IMR-90 (cell line): Measurements from ENCODE around the gene CD7. TPM values are rescaled to one million over a fixed set of nuclear protein-coding genes. Genes with fewer than 3 reads are reported as not detected.

ENCODE experiments used
- ATAC-seq: fragments of 200-7000 bp; cut with Tn5 transposase; 2 replicates; pipeline ENCODE4 v1.9.1; 2020; ENCODE audit warnings: low read depth, mild to moderate bottlenecking, moderate library complexity
- BruUV-seq: library from RNA; stranded (reverse); fragments of 400-500 nt; replicated peaks from 2 replicates; lab custom pipeline; 2021; lab: Mats Ljungman, UMichigan
- CTCF ChIA-PET: fragments of 300-600 bp; formaldehyde crosslinking; extraction: SDS; loops from one replicate; lab custom pipeline; 2021; ENCODE audit warnings: antibody characterized with exemption; lab: Yijun Ruan, JAX
- POLR2A ChIA-PET: fragments of 300-600 bp; sonication (Branson Sonifier 250); formaldehyde crosslinking; loops from one replicate; lab custom pipeline; 2022; ENCODE audit warnings: antibody characterized with exemption; ENCODE audit not compliant: unreplicated experiment; lab: Charles Lee
- DNase-seq: peaks from one replicate; pipeline ENCODE4 v3.0.0; 2013
- H2AFZ ChIP-seq: replicated peaks from 2 replicates; pipeline ENCODE3; 2013; ENCODE audit warnings: low read length, mild to moderate bottlenecking; ENCODE audit not compliant: poor library complexity
- H2AK5ac ChIP-seq: 2 replicates; pipeline ENCODE4 v1.6.1; 2013; ENCODE audit warnings: low read depth, low read length, inconsistent platforms
- H2AK9ac ChIP-seq: replicated peaks from 2 replicates; pipeline ENCODE3; 2013; ENCODE audit warnings: mild to moderate bottlenecking, low read depth, low read length, moderate library complexity; ENCODE audit not compliant: poor library complexity
- H2BK120ac ChIP-seq: 2 replicates; pipeline ENCODE4 v1.6.1; 2013; ENCODE audit warnings: low read depth, low read length, inconsistent platforms
- H2BK15ac ChIP-seq: 3 replicates; pipeline ENCODE4 v1.6.1; 2013; ENCODE audit warnings: low read depth, low read length, inconsistent platforms
- H2BK20ac ChIP-seq: 2 replicates; pipeline ENCODE4 v1.6.1; 2013; ENCODE audit warnings: low read depth, mild to moderate bottlenecking, inconsistent platforms, low read length, moderate library complexity
- H2BK5ac ChIP-seq: 2 replicates; pipeline ENCODE4 v1.6.1; 2013; ENCODE audit warnings: mild to moderate bottlenecking, low read depth, low read length, inconsistent platforms; ENCODE audit not compliant: poor library complexity, severe bottlenecking
- H3K14ac ChIP-seq: replicated peaks from 2 replicates; pipeline ENCODE4 v1.6.1; 2013; ENCODE audit warnings: low read depth, low read length, inconsistent platforms
- H3K18ac ChIP-seq: 2 replicates; pipeline ENCODE4 v1.6.1; 2013; ENCODE audit warnings: low read depth, low read length, control low read depth
- H3K23ac ChIP-seq: 2 replicates; pipeline ENCODE4 v1.6.1; 2013; ENCODE audit warnings: low read depth, low read length, inconsistent platforms
- H3K27ac ChIP-seq: 2 replicates; pipeline ENCODE4 v1.5.1; 2013; ENCODE audit warnings: mild to moderate bottlenecking, control low read depth, low read length; ENCODE audit not compliant: insufficient read depth
- H3K27me3 ChIP-seq: 2 replicates; pipeline ENCODE4 v1.6.1; 2013; ENCODE audit warnings: low read length; ENCODE audit not compliant: control insufficient read depth, insufficient read depth
- H3K36me3 ChIP-seq: 2 replicates; pipeline ENCODE4 v1.6.1; 2013; ENCODE audit warnings: low read length, mixed read lengths; ENCODE audit not compliant: control insufficient read depth, insufficient read depth
- H3K4ac ChIP-seq: 2 replicates; pipeline ENCODE4 v1.6.1; 2013; ENCODE audit warnings: low read depth, low read length, inconsistent platforms
- H3K4me1 ChIP-seq: 2 replicates; pipeline ENCODE4 v1.6.1; 2013; ENCODE audit warnings: low read length, mixed read lengths; ENCODE audit not compliant: control insufficient read depth, insufficient read depth
- H3K4me2 ChIP-seq: 2 replicates; pipeline ENCODE4 v1.6.1; 2013; ENCODE audit warnings: low read depth, mild to moderate bottlenecking, control low read depth, low read length, moderate library complexity
- H3K4me3 ChIP-seq: 2 replicates; pipeline ENCODE4 v1.5.1; 2013; ENCODE audit warnings: low read depth, mild to moderate bottlenecking, control low read depth, low read length, moderate library complexity; ENCODE audit not compliant: insufficient read depth
- H3K56ac ChIP-seq: 2 replicates; pipeline ENCODE4 v1.6.1; 2013; ENCODE audit warnings: low read length, inconsistent platforms; ENCODE audit not compliant: insufficient read depth; ENCODE audit errors: extremely low read depth
- H3K79me1 ChIP-seq, 2 experiments: 2 replicates each; pipeline ENCODE4 v1.6.1; 2013; ENCODE audit warnings: low read length in 2 of 2, inconsistent platforms in 1 of 2, low read depth in 1 of 2
- H3K9ac ChIP-seq: 2 replicates; pipeline ENCODE4 v1.6.1; 2013; ENCODE audit warnings: low read depth, low read length, control low read depth
- H3K9me1 ChIP-seq: 2 replicates; pipeline ENCODE4 v1.6.1; 2013; ENCODE audit warnings: low read length, inconsistent platforms; ENCODE audit not compliant: insufficient read depth
- H3K9me3 ChIP-seq: 2 replicates; pipeline ENCODE4 v1.6.1; 2013; ENCODE audit warnings: low read length; ENCODE audit not compliant: control insufficient read depth, insufficient read depth
- H4K20me1 ChIP-seq: 2 replicates; pipeline ENCODE4 v1.6.1; 2013; ENCODE audit warnings: low read length, inconsistent platforms; ENCODE audit not compliant: insufficient read depth
- H4K5ac ChIP-seq: 2 replicates; pipeline ENCODE4 v1.6.1; 2013; ENCODE audit warnings: mild to moderate bottlenecking, low read depth, low read length, control low read depth
- H4K8ac ChIP-seq, 2 experiments: 2 replicates each; pipeline ENCODE4 v1.6.1; 2013; ENCODE audit warnings: low read depth in 2 of 2, low read length in 2 of 2, control low read depth in 1 of 2, inconsistent platforms in 1 of 2
- H4K91ac ChIP-seq: 2 replicates; pipeline ENCODE4 v1.6.1; 2013; ENCODE audit warnings: low read depth, low read length, inconsistent platforms; ENCODE audit not compliant: insufficient read depth
- BHLHE40 ChIP-seq: fragments of 150-350 bp; IDR thresholded peaks from 2 replicates; pipeline ENCODE4 v1.6.1; 2016; ENCODE audit warnings: mild to moderate bottlenecking, low read depth, low read length
- CEBPB ChIP-seq: IDR thresholded peaks from 2 replicates; pipeline ENCODE4 v1.6.1; 2012; ENCODE audit warnings: low read depth, low read length, improper control_type of control experiment
- CHD1 ChIP-seq: IDR thresholded peaks from 2 replicates; pipeline ENCODE4 v1.6.1; 2012; ENCODE audit warnings: low read depth, low read length, improper control_type of control experiment
- CTCF ChIP-seq: conservative IDR thresholded peaks from 2 replicates; pipeline ENCODE4 v1.5.1; 2012; ENCODE audit warnings: mild to moderate bottlenecking, low read depth, low read length, improper control_type of control experiment
- ELK1 ChIP-seq: fragments of 150-350 bp; IDR thresholded peaks from 2 replicates; pipeline ENCODE4 v1.6.1; 2016; ENCODE audit warnings: low read depth, mild to moderate bottlenecking, low read length, moderate library complexity, borderline replicate concordance
- FOS ChIP-seq: fragments of 150-350 bp; IDR thresholded peaks from 2 replicates; pipeline ENCODE4 v1.6.1; 2016; ENCODE audit warnings: low read depth, low read length
- MAFK ChIP-seq: IDR thresholded peaks from 2 replicates; pipeline ENCODE4 v1.6.1; 2012; ENCODE audit warnings: low read depth, low read length, improper control_type of control experiment
- MAZ ChIP-seq: IDR thresholded peaks from 2 replicates; pipeline ENCODE4 v1.6.1; 2012; ENCODE audit warnings: low read depth, mild to moderate bottlenecking, low read length, improper control_type of control experiment, moderate library complexity, borderline replicate concordance
- MXI1 ChIP-seq: IDR thresholded peaks from 2 replicates; pipeline ENCODE4 v1.6.1; 2012; ENCODE audit warnings: low read depth, mild to moderate bottlenecking, low read length, moderate library complexity, borderline replicate concordance
- NFE2L2 ChIP-seq: fragments of 150-350 bp; IDR thresholded peaks from 2 replicates; pipeline ENCODE4 v1.6.1; 2016; ENCODE audit warnings: low read depth, mild to moderate bottlenecking, low read length
- POLR2A ChIP-seq: IDR thresholded peaks from 2 replicates; pipeline ENCODE4 v1.6.1; 2012; ENCODE audit warnings: mild to moderate bottlenecking, low read depth, low read length
- RAD21 ChIP-seq: IDR thresholded peaks from 2 replicates; pipeline ENCODE4 v1.6.1; 2012; ENCODE audit warnings: low read length, improper control_type of control experiment
- RCOR1 ChIP-seq: IDR thresholded peaks from 2 replicates; pipeline ENCODE4 v1.6.1; 2012; ENCODE audit warnings: mild to moderate bottlenecking, low read length, improper control_type of control experiment; ENCODE audit not compliant: insufficient replicate concordance
- RFX5 ChIP-seq: IDR thresholded peaks from 2 replicates; pipeline ENCODE4 v1.8.0; 2012; ENCODE audit warnings: low read depth, mild to moderate bottlenecking, low read length, moderate library complexity
- USF2 ChIP-seq: fragments of 150-350 bp; IDR thresholded peaks from 2 replicates; pipeline ENCODE4 v1.6.1; 2017; ENCODE audit warnings: mild to moderate bottlenecking, antibody characterized with exemption, low read length, low read depth
- WGBS, 2 experiments: methylation state at CpG; one replicate each; pipeline versions ENCODE4 v1.1.5 to v1.1.7; 2013; ENCODE audit warnings: missing lambda C conversion rate in 2 of 2; ENCODE audit not compliant: insufficient read length in 1 of 2; ENCODE audit errors: extremely low coverage in 2 of 2; 5-methylcytosine and 5-hydroxymethylcytosine counted together
- dilution Hi-C: fragments of 300-500 bp; cut with HindIII; formaldehyde crosslinking; loops from one replicate; pipeline ENCODE4 v1.14.3; 2018; ENCODE audit warnings: low sequenced_read_pairs; ENCODE audit not compliant: unreplicated experiment
- in situ Hi-C: fragments of 300-500 bp; cut with MboI; formaldehyde crosslinking; loops from 3 replicates; pipeline ENCODE4 v1.14.3; 2019; ENCODE audit warnings: low sequenced_read_pairs, inconsistent platforms, mixed read lengths
- intact Hi-C: fragments of 100-400 bp; cut with micrococcal nuclease; formaldehyde crosslinking; loops from 2 replicates; pipeline ENCODE4 v1.10.0; 2022
- polyA plus RNA-seq, 3 experiments: library from polyadenylated mRNA; depleted of rRNA; stranded (reverse); fragments of >200 nt; gene quantifications; 2 replicates each; pipeline ENCODE4 v1.2.3, GENCODE V29; 2012; ENCODE audit warnings: low replicate concordance in 1 of 3
- total RNA-seq: library from RNA; depleted of rRNA; stranded (reverse); fragments of >200 nt; gene quantifications from 2 replicates; pipeline ENCODE4 v1.2.3, GENCODE V29; 2012

The CD7 gene
- total and polyA plus RNA-seq, 2 of the 4 experiments (the other 2 are of a cell fraction), result not detected

GRCh38 chr17:82318772-82319606, 1.6 kb upstream of the CD7 start:
- Histone ChIP-seq H3K4me2 (no peak overlapping the region), H3K4me1 (no peaks in the 10 kb centered on the region), H4K91ac (no peak overlapping the region), H2AFZ (no peak overlapping the region), H3K9me3 (no peaks in the 10 kb centered on the region), H3K4ac (no peak overlapping the region), H3K27me3 (peaks cover 30% of the 10 kb centered on the region), H4K5ac (no peak overlapping the region), H4K8ac (no peak overlapping the region), H3K79me1 (no peaks in the 10 kb centered on the region), H3K14ac (no peak overlapping the region; the same call in 1 of the 2 replicates), H3K4me3 (no peak overlapping the region), H3K9ac (no peak overlapping the region), H2AK5ac (no peak overlapping the region), H2BK20ac (no peak overlapping the region), H3K36me3 (no peaks in the 10 kb centered on the region), H3K18ac (no peak overlapping the region), H3K56ac (no peak overlapping the region), H4K20me1 (no peaks in the 10 kb centered on the region; the same call in 1 of the 2 replicates), H2BK120ac (no peak overlapping the region), H2BK15ac (no peak overlapping the region), H3K27ac (no peak overlapping the region), H2AK9ac (no peak overlapping the region), H3K9me1 (peaks cover 7% of the 10 kb centered on the region; the same call in 1 of the 2 replicates), H2BK5ac (no peak overlapping the region), H3K23ac (no peak overlapping the region)
- dilution Hi-C loops, result no loop called here
- intact Hi-C loops, result no loop called here
- no TSS peak for BruUV-seq
- TF ChIP-seq CHD1 (no peak), RFX5 (no peak), MAFK (no peak), BHLHE40 (no peak), MAZ (no peak), NFE2L2 (no peak), MXI1 (no peak), FOS (no peak), POLR2A (no peak), ELK1 (no peak), CEBPB (no peak), USF2 (no peak), CTCF (no peak), RCOR1 (no peak), RAD21 (no peak)
- in situ Hi-C loops, result no loop called here
- WGBS, 2 experiments, result 95% methylated on average over 75 of the region's 76 CpGs; no CpG with 5 or more reads in 1 of the 2 experiments
- ChIA-PET CTCF (no interaction called here), POLR2A (no interaction called here)
- DNase-seq, result no peak
- ATAC-seq, result no peak
